PC-9 (cell line): ENCODE measurements around the gene KCNK3. TPM values are rescaled to one million over a fixed set of nuclear protein-coding genes. Genes with fewer than 3 reads are reported as not detected.
"Not testable (repeated sequence)": the region's sequence is repeated elsewhere in the genome, so short reads cannot be mapped to it uniquely, and the experiment has no call there.

Experiments
- BruUV-seq: library from RNA; stranded (reverse); fragments of 400-500 nt; replicated peaks from 2 replicates; lab custom pipeline; 2021; lab: Mats Ljungman, UMichigan
- CTCF ChIA-PET: fragments of 300-600 bp; sonication (Branson Sonifier 250); formaldehyde crosslinking; loops from one replicate; lab custom pipeline; 2022; ENCODE audit warnings: antibody characterized with exemption; lab: Charles Lee
- POLR2A ChIA-PET: fragments of 300-600 bp; sonication (Branson Sonifier 250); formaldehyde crosslinking; loops from one replicate; lab custom pipeline; 2022; ENCODE audit warnings: antibody characterized with exemption; ENCODE audit not compliant: unreplicated experiment; lab: Charles Lee
- DNase-seq, 2 experiments: peaks; one replicate each; pipeline versions ENCODE4 v3.0.0 to v3.0.0-alpha.2; 2015 to 2022; ENCODE audit warnings: mixed read lengths in 1 of 2
- H2AFZ ChIP-seq: fragments of 200-600 bp; sonication (generic); 2 replicates; pipeline ENCODE4 v1.8.1; 2017; ENCODE audit warnings: antibody characterized with exemption
- H3F3A ChIP-seq: fragments of 200-600 bp; sonication (generic); 2 replicates; pipeline ENCODE4 v1.8.1; 2017; ENCODE audit warnings: antibody characterized with exemption, mild to moderate bottlenecking, low read depth; ENCODE audit not compliant: insufficient read depth
- H3K27ac ChIP-seq: fragments of 200-600 bp; sonication (generic); 2 replicates; pipeline ENCODE4 v1.6.1; 2016; ENCODE audit warnings: mixed run types
- H3K27me3 ChIP-seq: fragments of 200-600 bp; sonication (generic); 2 replicates; pipeline ENCODE4 v1.6.1; 2016; ENCODE audit warnings: low read depth, mixed run types; ENCODE audit not compliant: insufficient read depth
- H3K36me3 ChIP-seq: fragments of 200-600 bp; sonication (generic); 2 replicates; pipeline ENCODE4 v1.6.1; 2016; ENCODE audit warnings: low read depth, mixed run types
- H3K4me1 ChIP-seq: fragments of 200-600 bp; sonication (generic); replicated peaks from 2 replicates; pipeline ENCODE4 v1.6.1; 2016; ENCODE audit warnings: mixed run types; ENCODE audit not compliant: insufficient read depth
- H3K4me2 ChIP-seq: fragments of 200-600 bp; sonication (generic); 2 replicates; pipeline ENCODE4 v1.6.1; 2017; ENCODE audit warnings: mixed run types
- H3K4me3 ChIP-seq: fragments of 200-600 bp; sonication (generic); 2 replicates; pipeline ENCODE4 v1.6.1; 2016; ENCODE audit warnings: mixed run types
- H3K79me2 ChIP-seq: fragments of 200-600 bp; sonication (generic); 2 replicates; pipeline ENCODE4 v1.6.1; 2017; ENCODE audit warnings: low read depth, mixed run types
- H3K9me2 ChIP-seq: fragments of 200-600 bp; sonication (generic); 2 replicates; pipeline ENCODE4 v1.8.1; 2017; ENCODE audit warnings: mild to moderate bottlenecking; ENCODE audit not compliant: insufficient read depth
- H3K9me3 ChIP-seq: fragments of 200-600 bp; sonication (generic); 2 replicates; pipeline ENCODE4 v1.8.1; 2016; ENCODE audit warnings: low read depth; ENCODE audit not compliant: insufficient read depth
- H4K20me1 ChIP-seq: fragments of 200-600 bp; sonication (generic); 2 replicates; pipeline ENCODE4 v1.8.1; 2017; ENCODE audit not compliant: insufficient read depth
- CTCF ChIP-seq: fragments of 200-600 bp; sonication (generic); conservative IDR thresholded peaks from 2 replicates; pipeline ENCODE4 v1.6.1; 2017; ENCODE audit warnings: mixed run types, antibody characterized with exemption, mild to moderate bottlenecking, moderate library complexity
- EZH2 ChIP-seq: fragments of 200-600 bp; sonication (generic); IDR thresholded peaks from 2 replicates; pipeline ENCODE4 v1.8.0; 2017; ENCODE audit warnings: antibody characterized with exemption, low read depth
- intact Hi-C: fragments of 100-400 bp; cut with micrococcal nuclease; formaldehyde crosslinking; loops from one replicate; pipeline ENCODE4 v1.10.0; 2022; ENCODE audit not compliant: unreplicated experiment
- total RNA-seq: library from RNA; stranded (reverse); gene quantifications from 2 replicates; pipeline ENCODE4 v1.2.3, GENCODE V29; 2021

KCNK3 gene
- total RNA-seq, 1 experiment from 2014 or later = not detected

- peaks cover 31% of the 10 kb centered on the region for H3F3A ChIP-seq
- H3K9me3 ChIP-seq = no peaks in the 10 kb centered on the region
- H3K36me3 ChIP-seq = no peaks in the 10 kb centered on the region
- TSS peak; percentile 98 for BruUV-seq
- H3K9me2 ChIP-seq = no peaks in the 10 kb centered on the region
- peaks cover 54% of the 10 kb centered on the region for H3K4me1 ChIP-seq
- peak overlapping the region; percentile 21; the same call in 1 of the 2 replicates for H3K4me3 ChIP-seq
- ChIA-PET CTCF (interaction anchor here (0.6 kb wide), 1 partner anchor 13 kb away, joined by 4 read pairs; no protein-coding TSS in a partner anchor), POLR2A (no interaction called here)
- H2AFZ ChIP-seq = peak overlapping the region; percentile 48
- DNase-seq = peak; percentile 85 to 99
- TF ChIP-seq EZH2 = no peak
- no peak for TF ChIP-seq CTCF
- H3K27me3 ChIP-seq = no peaks in the 10 kb centered on the region
- H3K79me2 ChIP-seq = no peaks in the 10 kb centered on the region
- H3K27ac ChIP-seq = peak overlapping the region; percentile 98
- no peaks in the 10 kb centered on the region for H4K20me1 ChIP-seq
- H3K4me2 ChIP-seq = peak overlapping the region; percentile 70
- intact Hi-C loops = loop anchor here (2.0 to 10.0 kb wide), 2 partner anchors 27 to 257 kb away; no protein-coding TSS in a partner anchor
Measured at GRCh38 chr2:26757873-26758789, 65.6 kb downstream of the KCNK3 start.

- Histone ChIP-seq H2AFZ (peak overlapping the region; percentile 48), H3K27ac (peak overlapping the region; percentile 98), H3K36me3 (no peaks in the 10 kb centered on the region), H4K20me1 (no peaks in the 10 kb centered on the region), H3K4me2 (peak overlapping the region; percentile 70), H3K79me2 (0 out of 2 replicates have a peak, but pooled peaks cover 3% of the 10 kb centered on the region), H3K9me3 (no peaks in the 10 kb centered on the region), H3K4me3 (peak overlapping the region; percentile 21; the same call in 1 of the 2 replicates), H3K27me3 (no peaks in the 10 kb centered on the region), H3F3A (peaks cover 31% of the 10 kb centered on the region), H3K4me1 (peaks cover 55% of the 10 kb centered on the region), H3K9me2 (no peaks in the 10 kb centered on the region)
- ChIA-PET CTCF (interaction anchor here (0.6 kb wide), 1 partner anchor 14 kb away, joined by 4 read pairs; no protein-coding TSS in a partner anchor), POLR2A (interaction anchor here (0.6 kb wide), 1 partner anchor 627 kb away, joined by 4 read pairs; no protein-coding TSS in a partner anchor)
- no TSS peak for BruUV-seq
- TF ChIP-seq EZH2 (no peak), CTCF (no peak)
- DNase-seq = no peak
- intact Hi-C loops = loop anchor here (2.0 to 10.0 kb wide), 2 partner anchors 26 to 256 kb away; no protein-coding TSS in a partner anchor
Measured at GRCh38 chr2:26758790-26759321, 66.3 kb downstream of the KCNK3 start.

GRCh38 chr2:26759845-26760244, 67.3 kb downstream of the KCNK3 start:
- no TSS peak for BruUV-seq
- no peak for TF ChIP-seq EZH2
- TF ChIP-seq CTCF = no peak
- Histone ChIP-seq H3K27me3 (no peaks in the 10 kb centered on the region), H3K4me2 (peak overlapping the region; percentile 70; the same call in 1 of the 2 replicates), H3K9me3 (no peaks in the 10 kb centered on the region), H3K79me2 (peaks cover 11% of the 10 kb centered on the region), H2AFZ (no peak overlapping the region), H3K36me3 (no peaks in the 10 kb centered on the region), H3K9me2 (no peaks in the 10 kb centered on the region), H3K4me3 (no peak overlapping the region), H3K27ac (peak overlapping the region; percentile 98), H4K20me1 (no peaks in the 10 kb centered on the region), H3F3A (peaks cover 31% of the 10 kb centered on the region), H3K4me1 (peaks cover 48% of the 10 kb centered on the region)
- ChIA-PET CTCF (no interaction called here), POLR2A (no interaction called here)
- intact Hi-C loops = loop anchor here (2.0 to 10.0 kb wide), 2 partner anchors 25 to 255 kb away; no protein-coding TSS in a partner anchor
- DNase-seq = no peak

- H3K36me3 ChIP-seq, H3K4me3 ChIP-seq, intact Hi-C loops, CTCF ChIA-PET, H3K9me2 ChIP-seq, H3K27ac ChIP-seq, H3K4me2 ChIP-seq, DNase-seq, H3K27me3 ChIP-seq, H2AFZ ChIP-seq, POLR2A ChIA-PET, BruUV-seq, H4K20me1 ChIP-seq, H3K9me3 ChIP-seq: not testable (repeated sequence)
- Histone ChIP-seq H3K4me1 (peaks cover 55% of the 10 kb centered on the region), H3F3A (peaks cover 25% of the 10 kb centered on the region), H3K79me2 (peaks cover 22% of the 10 kb centered on the region)
Measured at GRCh38 chr2:26760991-26761390, 68.5 kb downstream of the KCNK3 start.
